Lower lobe of right lung (tissue), 2 donors: ENCODE measurements around the gene RAB11A. TPM values are rescaled to one million over a fixed set of nuclear protein-coding genes. Genes with fewer than 3 reads are reported as not detected.

Experiments used
- ATAC-seq, 2 donors: fragments of 200-7000 bp; cut with Tn5 transposase; one replicate each; pipeline ENCODE4 v1.9.1; 2020 to 2022; ENCODE audit warnings: mild to moderate bottlenecking in 2 of 2, moderate library complexity in 2 of 2
- DNase-seq: peaks from one replicate; pipeline ENCODE4 v3.0.0-alpha.2; 2020
- H3K27ac ChIP-seq: fragments of 200-600 bp; one replicate; pipeline ENCODE4 v1.8.0; 2022
- H3K27me3 ChIP-seq: fragments of 200-600 bp; one replicate; pipeline ENCODE4 v1.8.0; 2022; ENCODE audit warnings: low read depth
- H3K36me3 ChIP-seq: fragments of 200-600 bp; one replicate; pipeline ENCODE4 v1.8.0; 2022; ENCODE audit warnings: mild to moderate bottlenecking
- H3K4me1 ChIP-seq: fragments of 200-600 bp; one replicate; pipeline ENCODE4 v1.8.0; 2022
- H3K4me3 ChIP-seq: fragments of 200-600 bp; one replicate; pipeline ENCODE4 v1.8.0; 2022; ENCODE audit warnings: mild to moderate bottlenecking
- H3K9me3 ChIP-seq: fragments of 200-600 bp; one replicate; pipeline ENCODE4 v1.8.0; 2022
- CTCF ChIP-seq: fragments of 200-600 bp; IDR thresholded peaks from one replicate; pipeline ENCODE4 v1.8.0; 2022; ENCODE audit warnings: antibody characterized with exemption, mild to moderate bottlenecking
- intact Hi-C: fragments of 100-400 bp; cut with DNase I; formaldehyde crosslinking; loops from one replicate; pipeline ENCODE4 v1.11.0; 2022
- total RNA-seq: library from RNA; stranded (reverse); fragmentation: NEBNext Ultra II Directional; extraction: Animal tissue kit (Norgen Biotek cat#: 25700); gene quantifications from one replicate; pipeline ENCODE4 v1.2.1, GENCODE V29; 2021
- donor health status: DM: no; HTN: yes; CAD: no; lungs with severe emphysema.

Gene RAB11A
- total RNA-seq, 1 donor from 2014 or later: 218 TPM

GRCh38 chr15:65873256-65873655 lies 4.0 kb downstream of the RAB11A start:
- ATAC-seq (no peak), DNase-seq (no peak)
- no peak overlapping the region for H3K4me3 ChIP-seq
- H3K27ac ChIP-seq: no peak overlapping the region
- intact Hi-C loops: no loop called here
- no peaks in the 10 kb centered on the region for H3K27me3 ChIP-seq
- peaks cover 43% of the 10 kb centered on the region for H3K4me1 ChIP-seq
- no peak for TF ChIP-seq CTCF
- H3K9me3 ChIP-seq: no peaks in the 10 kb centered on the region
- peaks cover 35% of the 10 kb centered on the region for H3K36me3 ChIP-seq

DNA sequence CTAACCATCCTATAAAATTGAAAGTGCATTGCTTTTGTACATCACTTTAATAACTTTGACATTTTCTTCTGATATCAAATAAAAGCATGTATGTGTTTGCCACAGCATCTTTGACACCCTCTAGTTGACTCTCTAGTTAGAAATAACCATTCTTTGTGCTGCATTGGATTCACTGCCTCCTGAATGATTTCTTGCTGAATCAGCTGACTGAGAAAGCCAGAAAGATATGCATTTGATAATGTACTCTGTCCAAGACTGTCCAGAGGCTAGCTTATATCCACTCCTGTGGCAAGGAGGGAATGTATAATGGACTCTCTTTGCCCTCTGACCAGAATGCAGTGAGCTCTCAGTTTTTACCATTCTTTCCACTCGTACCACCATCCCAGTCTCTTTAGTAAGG lies 6.2 kb downstream of the RAB11A start:
- H3K36me3 ChIP-seq: peaks cover 57% of the 10 kb centered on the region
- H3K4me1 ChIP-seq: peaks cover 39% of the 10 kb centered on the region
- no peak overlapping the region for H3K4me3 ChIP-seq
- H3K9me3 ChIP-seq: no peaks in the 10 kb centered on the region
- DNase-seq (no peak), ATAC-seq (no peak)
- intact Hi-C loops: no loop called here
- no peak overlapping the region for H3K27ac ChIP-seq
- H3K27me3 ChIP-seq: no peaks in the 10 kb centered on the region
- no peak for TF ChIP-seq CTCF

- peaks cover 80% of the 10 kb centered on the region for H3K36me3 ChIP-seq
- no peak overlapping the region for H3K4me3 ChIP-seq
- H3K4me1 ChIP-seq: peaks cover 19% of the 10 kb centered on the region
- intact Hi-C loops: no loop called here
- H3K9me3 ChIP-seq: no peaks in the 10 kb centered on the region
- TF ChIP-seq CTCF: no peak
- ATAC-seq (no peak), DNase-seq (no peak)
- no peak overlapping the region for H3K27ac ChIP-seq
- no peaks in the 10 kb centered on the region for H3K27me3 ChIP-seq
Measured at GRCh38 chr15:65877749-65878148, 8.5 kb downstream of the RAB11A start.

- H3K9me3 ChIP-seq: no peaks in the 10 kb centered on the region
- no peak for ATAC-seq
- H3K27ac ChIP-seq: no peak overlapping the region
- TF ChIP-seq CTCF: no peak
- no peak for DNase-seq
- intact Hi-C loops: no loop called here
- no peak overlapping the region for H3K4me3 ChIP-seq
- no peaks in the 10 kb centered on the region for H3K27me3 ChIP-seq
- peaks cover 99% of the 10 kb centered on the region for H3K36me3 ChIP-seq
- H3K4me1 ChIP-seq: peaks cover 18% of the 10 kb centered on the region
Measured at GRCh38 chr15:65881766-65882434, 12.6 kb downstream of the RAB11A start.

DNA sequence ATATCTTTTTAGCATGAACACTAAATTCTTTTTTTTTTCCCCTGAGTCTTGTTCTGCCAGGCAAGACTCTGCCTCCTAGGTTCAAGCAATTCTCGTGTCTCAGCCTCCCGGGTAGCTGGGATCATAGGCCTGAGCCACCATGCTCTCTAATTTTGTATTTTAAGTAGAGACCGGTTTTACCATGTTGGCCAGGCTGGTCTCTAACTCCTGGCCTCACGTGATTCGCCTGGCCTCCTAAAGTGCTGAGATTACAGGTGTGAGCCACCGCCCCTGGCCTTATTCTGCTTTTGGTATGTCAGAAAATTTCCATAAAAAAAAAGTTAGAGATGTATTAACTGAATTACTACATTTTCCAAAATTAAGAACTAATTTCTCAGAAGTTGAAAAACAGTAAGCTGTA lies 14.3 kb downstream of the RAB11A start:
- no peak for DNase-seq
- Histone ChIP-seq H3K4me3 (no peak overlapping the region), H3K27ac (no peak overlapping the region), H3K36me3 (peaks cover 99% of the 10 kb centered on the region), H3K4me1 (peaks cover 20% of the 10 kb centered on the region), H3K9me3 (no peaks in the 10 kb centered on the region), H3K27me3 (no peaks in the 10 kb centered on the region)
- no peak for ATAC-seq
- TF ChIP-seq CTCF: no peak
- intact Hi-C loops: no loop called here
